Left hindlimb (tissue), 1 donor: ENCODE measurements around the gene TNFRSF8.
A peak's percentile ranks its signal among the peaks of the same experiment; 100 is the strongest.

Experiments
- DNase-seq: peaks from one replicate; pipeline ENCODE4 v3.0.0-alpha.2; 2018

Gene TNFRSF8

DNA sequence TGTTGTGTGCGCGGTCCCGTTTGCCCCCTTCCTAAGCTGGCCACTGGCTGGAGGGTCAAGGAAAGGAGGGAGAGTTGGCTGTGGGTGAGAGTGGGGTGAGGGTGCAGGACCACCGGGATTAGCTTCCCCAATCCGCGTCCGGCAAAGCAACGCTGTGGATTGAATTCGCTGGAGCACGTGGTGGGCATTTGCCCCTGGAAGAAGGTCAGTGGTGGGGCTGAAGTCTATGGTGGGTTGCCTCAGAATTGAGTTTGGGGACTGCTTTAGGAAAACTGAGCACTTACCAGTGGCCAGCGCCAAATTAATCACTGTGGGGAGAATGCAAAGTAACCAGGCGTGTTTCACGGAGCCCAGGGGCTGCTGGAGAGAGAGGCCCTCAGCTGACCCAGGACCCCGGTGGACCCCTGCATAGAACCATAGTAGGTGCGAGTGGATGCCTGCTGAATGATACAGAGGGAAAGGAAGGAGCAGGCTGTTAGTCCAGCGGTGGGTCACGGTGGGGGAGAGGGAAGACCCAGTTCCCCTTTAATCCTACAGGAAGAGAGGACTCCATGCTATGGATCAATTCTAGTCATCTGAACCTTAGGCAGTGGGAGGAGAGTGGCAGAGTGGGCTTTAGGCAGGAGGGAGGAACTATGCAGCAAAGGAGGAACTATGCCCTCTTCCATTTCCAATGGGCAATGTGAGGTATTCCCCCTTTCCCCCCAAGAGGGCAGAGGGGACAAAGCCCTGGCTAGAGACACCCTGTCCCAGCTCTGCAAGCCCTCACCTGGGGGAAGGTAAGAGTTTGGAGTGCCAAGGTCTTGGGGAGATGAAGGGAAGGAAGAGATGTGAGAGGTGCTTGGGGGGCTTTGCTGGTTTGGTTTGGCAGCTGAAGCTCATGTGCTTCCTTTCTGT lies 1.2 kb downstream of the TNFRSF8 start:
- DNase-seq: peak; percentile 22

DNA sequence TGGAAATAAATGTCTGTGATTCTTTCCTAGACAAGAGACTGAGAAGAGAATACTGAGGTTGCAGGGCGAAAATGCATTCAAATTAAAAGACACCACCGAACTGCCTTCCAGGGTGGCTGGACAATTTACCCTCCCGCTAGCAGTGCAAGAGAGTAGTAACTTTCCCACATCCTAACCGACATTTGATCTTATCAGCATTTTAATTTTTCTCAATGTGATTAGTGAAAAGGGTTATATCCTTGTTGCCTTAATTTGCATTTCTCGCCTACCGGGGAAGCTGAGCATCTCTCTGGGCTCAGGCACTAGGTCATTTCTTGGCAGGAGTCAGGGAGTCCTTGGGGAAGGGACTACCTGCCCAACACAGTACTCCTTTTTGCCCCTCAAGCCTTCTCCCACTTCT lies 2.8 kb downstream of the TNFRSF8 start:
- peak; percentile 3 for DNase-seq

DNA sequence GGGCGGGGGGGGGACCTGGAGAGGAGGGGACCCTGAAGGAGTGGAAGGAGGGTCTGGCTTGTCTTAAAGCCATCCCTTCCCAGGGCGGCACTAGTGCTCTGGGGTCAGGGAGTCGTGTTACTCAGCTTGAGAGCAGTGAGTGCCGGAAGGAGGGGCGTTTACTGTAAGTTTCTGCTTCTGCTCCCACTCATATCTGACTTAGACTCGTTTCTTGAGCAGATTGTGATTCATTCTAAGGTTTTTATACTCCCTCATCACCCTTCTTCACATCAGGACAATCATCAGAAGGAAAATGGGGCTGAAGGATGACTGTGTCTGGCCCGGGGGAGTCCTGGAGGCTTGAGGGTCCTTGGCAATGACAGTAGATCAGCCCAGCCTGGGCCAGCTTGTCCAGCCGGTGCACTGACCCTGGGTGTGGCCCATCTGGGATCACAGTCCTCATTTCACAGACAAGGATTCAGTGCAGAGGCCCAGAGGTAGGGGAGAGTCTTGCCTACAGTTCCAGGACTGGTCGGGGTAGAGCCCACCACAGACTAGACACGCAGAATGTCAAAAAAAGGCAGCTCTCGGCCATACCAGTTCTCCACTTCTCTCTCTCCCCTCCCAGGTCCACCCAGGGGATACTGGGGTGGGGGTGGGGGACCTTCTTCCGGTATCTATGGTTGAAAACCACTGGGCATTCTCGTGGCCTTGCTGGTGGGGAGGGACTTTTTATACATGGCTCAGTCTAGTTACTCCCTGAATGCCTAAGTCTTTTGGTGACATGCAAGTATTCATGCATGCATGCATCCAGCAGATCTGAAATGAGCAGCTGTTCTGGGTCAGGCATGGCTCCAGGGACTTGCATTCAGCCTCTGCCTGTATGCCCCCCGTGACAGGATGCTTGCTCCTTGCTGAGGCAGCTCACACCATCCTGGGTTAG lies 5.1 kb downstream of the TNFRSF8 start:
- DNase-seq: peak; percentile 67

DNA sequence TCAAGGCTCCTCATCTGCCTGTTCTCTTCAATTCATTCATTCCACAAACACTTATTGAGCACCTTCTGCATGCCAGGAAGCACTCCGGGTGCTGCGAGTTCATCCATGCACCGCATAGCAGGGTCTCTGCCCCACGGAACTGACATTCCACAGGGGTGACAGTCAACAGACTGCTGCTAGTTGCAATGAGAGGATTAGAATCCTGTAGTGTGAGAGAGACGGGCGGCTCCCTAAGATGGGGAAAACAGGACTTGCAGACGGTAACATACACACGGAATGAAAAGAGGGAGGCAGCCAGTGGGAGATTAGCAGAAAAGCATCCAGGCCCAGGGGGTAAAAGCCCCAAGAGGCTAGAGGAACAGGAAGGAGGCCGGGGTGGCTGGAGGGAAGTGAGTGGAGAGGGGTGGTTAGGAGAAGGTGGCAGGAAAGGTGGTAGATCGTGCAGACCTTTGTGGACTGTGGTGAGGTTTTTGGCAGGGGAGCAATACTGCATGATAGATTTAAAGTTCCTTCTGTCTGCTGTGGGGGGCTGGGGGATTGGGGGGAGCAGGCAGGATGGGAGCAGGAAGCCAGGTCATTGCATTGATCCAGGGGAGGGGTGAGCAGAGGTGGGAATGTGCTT lies 6.6 kb downstream of the TNFRSF8 start:
- no peak for DNase-seq

DNA sequence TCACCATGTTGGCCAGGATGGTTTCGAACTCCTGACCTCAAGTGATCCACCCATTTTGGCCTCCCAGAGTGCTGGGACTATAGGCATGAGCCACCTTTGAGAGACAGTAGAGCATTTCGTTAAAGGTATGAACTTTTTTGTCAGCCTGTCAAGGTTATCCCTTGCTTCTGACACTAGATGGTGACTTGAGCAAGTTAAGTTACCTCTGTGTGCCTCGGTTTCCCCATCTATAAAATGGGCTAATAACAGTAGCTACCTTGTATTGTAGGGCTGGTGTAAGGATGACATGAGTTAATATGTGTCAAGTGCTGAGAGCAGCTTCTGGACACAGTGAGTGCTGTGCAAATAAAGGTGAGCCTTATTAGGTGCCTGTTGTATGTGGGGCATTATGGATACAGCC lies 8.8 kb downstream of the TNFRSF8 start:
- DNase-seq: no peak

DNA sequence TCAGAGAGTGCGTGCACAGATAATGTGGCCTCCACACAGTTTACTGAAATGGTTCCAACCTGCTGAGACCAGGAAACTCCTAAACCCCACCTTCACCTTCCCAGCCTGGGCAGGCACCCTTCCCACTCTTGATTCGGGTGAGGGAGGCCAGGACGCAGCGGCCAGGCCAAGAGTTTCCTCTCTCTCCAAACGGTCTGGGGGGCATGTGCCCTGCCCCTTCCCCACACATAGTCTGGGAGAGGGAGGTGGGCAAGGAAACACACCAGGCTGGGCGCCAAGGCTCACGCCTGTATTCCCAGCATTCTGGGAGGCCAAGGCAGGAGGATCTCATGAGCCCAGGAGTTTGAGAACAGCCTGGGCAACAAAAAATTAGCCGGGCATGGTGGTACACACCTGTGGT lies 9.6 kb downstream of the TNFRSF8 start:
- no peak for DNase-seq

DNA sequence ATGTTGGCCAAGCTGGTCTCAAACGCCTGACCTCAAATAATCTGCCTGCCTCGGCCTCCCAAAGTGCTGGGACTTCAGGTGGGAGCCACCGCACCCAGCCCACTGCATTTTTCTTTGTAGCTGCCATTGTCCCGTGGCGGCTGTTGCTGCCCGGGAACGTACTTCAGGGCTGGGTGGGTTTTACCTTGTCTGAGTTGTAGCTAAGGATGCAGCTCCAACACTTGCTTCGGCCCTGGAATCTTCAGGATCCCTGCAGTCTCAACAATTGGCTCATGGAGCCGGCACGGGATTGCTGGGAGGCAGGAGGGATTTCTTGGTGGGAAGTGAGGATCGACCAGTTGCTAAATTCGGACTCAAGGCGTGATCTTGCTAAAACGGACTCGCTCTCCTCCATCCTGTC lies 10.7 kb downstream of the TNFRSF8 start:
- DNase-seq: no peak

DNA sequence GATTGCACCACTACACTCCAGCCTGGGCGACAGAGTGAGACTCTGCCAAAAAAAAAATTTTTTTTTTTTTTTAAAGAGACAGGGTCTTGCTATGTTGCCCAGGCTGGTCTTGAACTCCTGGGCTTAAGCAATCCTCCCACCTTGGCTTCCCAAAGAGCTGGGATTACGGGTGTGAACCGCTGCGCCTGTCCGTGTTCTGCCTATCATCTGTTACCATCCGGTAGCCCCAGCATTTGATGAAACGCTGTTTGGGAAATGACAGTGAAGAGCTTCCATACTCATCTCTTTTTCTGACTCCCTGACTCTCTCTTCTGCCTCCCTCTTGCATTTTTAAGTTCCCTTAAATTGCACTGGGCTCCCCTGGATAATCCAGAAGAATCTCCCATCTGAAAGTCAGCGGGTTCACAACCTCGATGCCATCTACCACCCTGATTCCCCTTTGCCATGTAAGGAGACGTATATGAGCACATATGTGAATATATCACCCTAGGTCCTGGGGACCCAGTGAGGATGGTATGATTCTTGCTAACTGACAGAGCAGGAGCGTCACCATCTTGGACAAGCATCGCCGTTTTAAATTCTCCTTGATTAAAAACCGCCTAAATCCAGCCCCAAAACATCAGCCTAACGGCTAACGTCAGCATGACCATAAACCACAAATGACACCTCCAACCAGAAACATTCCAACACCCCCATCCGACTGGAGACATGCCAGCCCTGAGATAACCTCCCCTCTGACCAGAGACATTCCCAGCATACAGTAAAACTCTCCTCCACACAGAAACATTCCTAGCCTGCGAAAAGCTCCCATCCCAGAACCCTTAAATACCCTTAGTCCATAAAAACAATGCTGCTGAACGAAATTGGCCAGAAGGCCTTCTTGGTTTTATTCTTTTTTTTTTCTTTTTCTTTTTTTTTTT lies 12.4 kb downstream of the TNFRSF8 start:
- DNase-seq: no peak

DNA sequence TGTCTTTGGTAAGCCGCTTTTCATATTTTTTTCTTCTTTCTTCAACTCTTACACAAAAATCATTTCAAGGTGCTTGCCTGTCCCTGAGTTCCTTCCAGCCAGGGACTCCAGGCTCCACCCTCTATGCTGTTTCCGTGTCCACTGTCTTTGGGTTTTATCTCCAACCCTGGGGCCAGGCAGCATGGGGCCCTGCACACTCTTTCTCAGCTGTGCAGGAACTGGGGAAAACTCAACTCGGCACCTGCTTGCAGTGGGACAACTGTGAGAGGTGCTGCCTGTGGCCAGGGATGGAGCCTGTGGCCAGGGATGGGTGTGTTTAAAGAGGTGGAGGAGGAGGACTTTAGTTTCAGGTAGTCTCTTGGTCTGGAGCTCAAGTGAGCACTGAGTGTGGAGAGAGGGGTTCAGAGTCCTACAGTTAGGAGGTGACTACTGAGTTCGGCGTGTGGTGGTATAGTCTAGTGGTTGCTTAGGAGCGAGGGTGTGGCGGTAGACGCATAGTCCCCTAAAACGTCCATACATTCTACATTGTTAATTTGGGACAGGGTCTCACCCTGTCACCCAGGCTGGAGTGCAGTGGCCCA lies 13.4 kb downstream of the TNFRSF8 start:
- DNase-seq: no peak

DNA sequence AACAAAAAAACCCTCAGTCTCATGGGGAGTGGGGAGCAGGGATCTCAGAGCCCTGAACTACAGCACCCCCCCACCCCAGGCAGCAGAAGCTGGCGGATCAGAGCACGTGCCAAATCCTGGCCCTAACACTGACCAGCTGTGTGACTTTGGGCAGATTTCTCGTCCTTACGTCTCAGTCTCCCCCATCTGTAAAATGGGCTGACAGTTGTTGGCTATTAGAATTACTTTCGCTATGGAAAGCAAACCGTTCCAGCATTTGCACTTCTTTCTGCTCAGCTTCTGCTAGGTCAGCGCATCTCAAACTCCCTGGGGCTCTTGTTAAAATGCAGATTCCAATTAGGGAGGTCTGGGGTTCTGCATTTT lies 15.5 kb downstream of the TNFRSF8 start:
- DNase-seq: no peak

DNA sequence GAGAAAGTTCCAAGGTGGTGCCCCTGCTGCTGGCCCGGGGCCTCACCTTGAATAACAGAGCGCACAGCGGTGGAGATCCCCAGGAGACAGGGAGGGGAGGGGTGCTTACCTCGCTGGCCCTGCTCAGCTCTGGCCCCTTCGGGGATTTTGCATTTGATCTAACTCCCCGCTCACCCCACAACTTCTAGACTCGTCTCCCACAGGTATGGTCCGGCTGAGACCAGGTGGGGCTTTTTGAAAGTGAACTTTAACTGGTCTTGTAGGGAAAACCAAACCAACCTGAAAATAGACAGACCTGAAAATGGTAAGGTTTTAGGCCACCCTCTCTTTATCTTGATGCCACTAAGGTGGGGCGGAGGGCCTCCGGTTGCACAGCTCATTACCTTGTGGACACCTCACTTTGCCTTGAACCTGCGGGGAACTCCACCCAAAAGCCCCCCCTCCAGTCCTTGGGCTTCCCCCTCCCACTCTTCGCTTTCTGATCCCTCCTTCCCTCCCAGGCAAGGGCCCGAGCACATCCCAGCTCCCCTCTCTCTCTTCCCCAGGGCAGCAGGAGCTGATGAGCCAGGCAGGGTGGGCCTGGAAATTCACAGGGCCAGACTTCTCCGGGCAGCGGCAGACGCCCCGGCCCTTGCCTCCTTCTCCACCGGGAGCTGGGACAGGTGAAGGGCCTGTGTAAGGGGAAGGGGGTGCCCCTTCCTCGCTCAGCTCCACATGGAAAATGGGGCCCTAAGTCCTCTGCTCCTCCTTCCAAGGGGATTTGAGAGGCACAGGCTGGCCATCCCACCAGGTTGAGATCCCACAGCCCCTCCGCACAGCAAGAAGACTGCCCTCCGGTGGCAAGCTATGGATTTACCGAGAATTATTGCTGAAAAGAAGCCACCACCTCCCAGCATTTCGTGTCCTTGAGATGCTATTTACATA lies 16.1 kb downstream of the TNFRSF8 start:
- DNase-seq: no peak

DNA sequence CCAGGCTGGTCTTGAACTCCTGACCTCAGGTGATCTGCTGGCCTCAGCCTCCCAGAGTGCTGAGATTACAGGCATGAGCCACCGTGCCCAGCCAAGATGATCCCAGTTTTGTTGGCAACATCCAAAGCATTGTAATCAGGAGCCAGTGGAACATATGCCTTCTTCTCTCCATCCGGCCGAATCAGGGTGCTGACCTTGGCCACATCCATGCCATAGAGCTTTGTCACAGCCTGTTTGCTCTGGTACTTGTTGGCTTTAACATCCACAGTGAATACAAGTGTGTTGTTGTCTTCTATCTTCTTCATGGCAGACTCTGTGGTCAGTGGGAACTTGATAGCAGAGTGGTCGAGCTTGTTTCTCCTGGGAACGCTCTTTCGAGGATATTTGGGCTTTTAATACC lies 17.1 kb downstream of the TNFRSF8 start:
- no peak for DNase-seq

DNA sequence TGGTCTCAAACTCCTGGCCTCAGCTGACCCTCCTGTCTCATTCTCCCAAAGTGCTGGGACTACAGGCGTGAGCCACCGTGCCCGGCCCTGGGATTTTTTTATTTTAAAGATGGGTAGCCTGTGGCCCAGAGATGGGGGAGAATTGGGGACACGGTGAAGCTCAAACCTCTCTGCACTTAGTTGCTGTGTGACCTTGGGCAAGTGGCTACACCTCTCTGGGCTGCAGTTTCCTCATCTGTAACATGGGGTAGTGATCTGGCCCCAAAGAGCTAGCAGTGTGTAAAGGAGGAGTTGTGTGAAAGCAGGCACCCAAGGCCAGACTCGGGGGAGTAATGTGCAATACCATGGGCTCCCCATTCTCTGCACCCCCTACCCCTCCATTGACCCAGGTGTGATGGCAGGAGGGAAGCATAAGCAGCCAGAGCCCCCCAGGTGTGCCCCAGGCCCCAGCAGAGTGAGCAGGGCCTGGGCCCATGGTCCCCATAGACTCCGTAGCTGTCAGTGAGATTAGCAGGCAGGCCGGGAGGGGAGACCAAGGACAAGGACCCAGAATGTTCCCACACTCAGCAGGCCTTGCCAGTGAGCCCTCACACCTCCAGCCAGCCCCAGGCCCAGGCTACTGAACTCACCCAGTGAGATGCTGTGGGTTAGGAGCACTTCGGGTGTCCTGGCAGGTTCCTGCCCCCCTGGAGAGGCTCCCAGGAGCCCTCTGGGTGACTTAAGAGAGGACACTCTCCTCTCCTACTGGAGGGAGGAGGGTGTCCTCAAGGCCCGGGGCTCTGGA lies 17.9 kb downstream of the TNFRSF8 start:
- no peak for DNase-seq

DNA sequence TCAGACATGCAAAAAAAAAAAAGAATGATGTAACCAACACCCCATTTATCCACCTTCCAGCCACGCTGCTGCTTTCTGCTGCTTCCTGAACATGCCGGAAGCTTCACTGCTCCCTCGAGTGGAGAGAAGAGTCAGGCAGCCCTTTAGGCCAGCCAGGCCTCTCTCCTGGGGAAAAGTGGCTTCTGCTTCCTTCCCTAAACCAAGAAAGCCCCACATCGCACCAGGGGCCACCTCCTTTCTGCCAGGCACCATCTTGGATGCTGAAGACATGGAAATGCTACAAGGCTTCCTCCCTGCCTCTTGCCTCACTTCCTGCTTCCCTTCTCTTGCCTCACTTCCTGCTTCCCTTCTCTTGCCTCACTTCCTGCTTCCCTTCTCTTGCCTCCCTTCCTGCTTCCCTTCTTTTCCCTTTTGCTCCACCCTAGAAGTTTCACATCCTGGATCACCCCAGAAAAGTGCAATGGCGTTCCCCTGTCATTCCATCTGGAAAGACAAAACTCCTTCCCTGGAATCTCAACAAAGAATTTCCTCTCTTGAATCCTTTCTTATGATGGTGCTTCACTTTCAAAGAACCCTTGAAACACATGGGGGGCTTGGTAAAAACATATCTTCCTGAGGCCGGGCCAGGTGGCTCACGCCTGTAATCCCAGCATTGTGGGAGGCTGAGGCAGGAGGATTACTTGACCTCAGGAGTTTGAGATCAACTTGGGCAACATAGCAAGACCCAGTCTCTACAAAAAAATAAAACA lies 18.7 kb downstream of the TNFRSF8 start:
- DNase-seq: no peak

DNA sequence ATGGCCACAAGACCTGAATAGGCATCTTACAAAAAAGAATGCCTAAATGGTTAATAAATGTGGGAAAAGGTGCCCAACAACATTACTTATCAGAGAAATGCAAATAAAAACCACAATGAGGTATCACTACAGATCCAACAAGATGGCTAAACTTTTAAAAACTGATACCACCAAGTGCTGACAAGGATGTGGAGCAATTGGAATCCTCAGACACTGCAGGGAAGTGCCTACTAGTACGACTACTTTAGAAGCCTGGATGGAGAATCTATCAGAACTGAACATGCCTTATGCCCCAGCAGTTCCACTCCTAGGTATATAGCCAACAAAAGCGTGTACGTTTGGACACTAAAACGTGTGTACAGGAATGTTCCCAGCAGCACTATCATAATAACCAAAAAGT lies 19.9 kb downstream of the TNFRSF8 start:
- DNase-seq: no peak

DNA sequence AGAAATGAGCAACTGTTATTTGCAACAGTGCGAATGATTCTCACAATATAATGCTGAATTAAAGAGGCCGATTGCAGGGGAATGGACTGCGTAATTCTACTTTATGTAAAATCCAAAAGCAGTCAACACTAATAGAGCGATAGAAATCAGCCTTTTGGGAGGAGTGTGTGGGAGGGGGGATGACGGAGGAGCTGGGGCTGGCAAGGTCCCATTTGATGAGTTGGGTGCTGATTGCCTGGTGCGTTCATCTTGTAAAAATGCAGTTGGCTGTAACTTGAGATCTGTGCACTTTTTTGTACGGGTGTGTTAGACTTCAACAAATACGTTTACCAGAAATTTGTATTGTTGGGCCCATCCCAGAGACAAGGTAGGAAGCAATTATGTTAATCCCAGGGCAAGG lies 20.7 kb downstream of the TNFRSF8 start:
- no peak for DNase-seq

DNA sequence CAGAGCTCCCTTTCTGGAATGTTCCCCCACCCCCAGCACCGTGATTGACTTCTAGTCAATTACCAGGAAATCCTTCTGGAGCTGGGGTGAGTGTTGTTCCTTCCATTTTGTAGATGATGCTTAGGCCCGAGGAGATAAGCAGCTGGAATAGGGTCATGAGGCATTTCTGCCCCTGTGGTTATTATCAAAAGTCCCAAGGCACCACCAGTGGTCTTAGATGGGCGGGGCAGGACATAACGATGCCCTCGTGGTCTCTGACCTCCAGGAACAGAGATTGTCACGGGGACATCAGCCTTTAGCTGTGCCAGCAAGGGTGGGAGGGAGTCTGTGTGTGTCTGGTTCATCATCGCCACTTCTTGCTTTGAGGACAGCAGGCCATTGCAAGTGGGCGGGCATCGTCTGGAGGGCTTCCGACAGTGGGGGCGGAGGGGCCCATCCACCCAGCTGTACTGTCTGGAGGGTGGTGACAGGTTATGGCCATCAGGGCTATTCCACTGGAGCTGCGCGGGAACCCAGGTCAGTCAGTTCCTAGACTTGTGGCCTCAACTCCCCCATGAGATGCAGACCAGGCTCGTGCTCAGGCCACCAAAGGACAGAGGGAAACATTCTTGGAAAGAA lies 22.6 kb downstream of the TNFRSF8 start:
- no peak for DNase-seq

DNA sequence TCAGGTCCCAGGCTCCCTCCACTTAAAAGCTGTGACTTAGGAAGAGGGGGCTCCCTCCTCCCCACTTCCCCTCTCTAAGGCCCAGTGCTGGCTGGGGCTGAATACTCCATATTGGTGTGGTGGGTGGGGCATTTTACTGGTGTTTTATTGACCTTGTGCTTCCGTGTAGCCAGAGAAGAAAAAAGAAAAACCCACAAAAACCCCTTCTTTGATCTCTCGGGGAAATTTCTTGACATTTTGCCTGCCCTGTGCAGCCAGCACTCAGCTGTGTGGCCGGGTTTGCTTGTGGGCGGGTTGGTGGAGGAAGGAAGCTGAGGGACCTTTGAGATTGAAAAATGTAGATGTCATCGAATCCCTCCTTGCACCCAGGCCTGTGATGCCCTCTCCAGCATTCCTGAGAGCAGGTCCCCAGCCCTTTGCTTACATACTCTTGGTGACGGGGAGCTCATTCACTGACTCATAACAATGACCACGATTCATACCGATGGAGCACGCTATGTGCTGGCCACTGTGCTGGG lies 24.8 kb downstream of the TNFRSF8 start:
- no peak for DNase-seq

DNA sequence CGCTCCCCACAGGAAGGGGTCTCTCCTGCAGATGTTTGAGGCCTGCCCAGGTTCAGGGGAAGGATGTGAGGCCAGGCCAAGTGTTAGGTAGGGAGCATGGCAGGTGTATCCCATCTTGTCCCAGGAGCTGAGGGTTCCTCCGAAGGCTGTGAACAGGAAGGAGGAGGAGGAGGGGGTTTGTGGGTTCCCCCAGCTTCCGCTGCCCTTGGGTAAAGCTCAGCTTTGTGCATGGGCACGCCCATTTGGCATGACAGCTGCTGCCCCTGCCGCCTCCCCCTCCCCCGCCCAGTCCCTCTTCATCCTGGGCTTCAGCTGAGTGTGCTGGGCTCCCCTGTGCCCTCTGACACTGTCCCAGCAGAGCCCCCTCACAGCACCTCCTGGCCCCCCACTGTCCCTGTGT lies 25.5 kb downstream of the TNFRSF8 start:
- DNase-seq: no peak
